Stimulated activated CD4-positive, alpha-beta T cell treated with anti-CD3 and anti-CD28 coated beads, TNF-alpha, amount 100 ng/mL, for 24 hours (primary cell): ENCODE data around the gene ARHGEF19.
A peak's percentile ranks its signal among the peaks of the same experiment; 100 is the strongest.
"Not testable (repeated sequence)": the region's sequence is repeated elsewhere in the genome, so short reads cannot be mapped to it uniquely, and the experiment has no call there.

Experiments used
- DNase-seq, 3 experiments: peaks; one replicate each; pipeline ENCODE4 v3.0.0-alpha.2; 2020; ENCODE audit warnings: low read depth in 3 of 3

The ARHGEF19 gene

GRCh38 chr1:16167331-16168143 is 44.9 kb downstream of the ARHGEF19 start:
- peak; percentile 33 to 53 (median 37) for DNase-seq

GRCh38 chr1:16166117-16166516 is 46.3 kb downstream of the ARHGEF19 start:
- no peak for DNase-seq

GRCh38 chr1:16165548-16165947 is 46.9 kb downstream of the ARHGEF19 start:
- DNase-seq = no peak

- no peak for DNase-seq
Measured at GRCh38 chr1:16165073-16165364, 47.4 kb downstream of the ARHGEF19 start.

GRCh38 chr1:16164213-16165072 is 48.0 kb downstream of the ARHGEF19 start:
- DNase-seq = no peak

- not testable (repeated sequence) for DNase-seq
Measured at GRCh38 chr1:16163608-16164212, 48.7 kb downstream of the ARHGEF19 start.

GRCh38 chr1:16162163-16162822 is 50.2 kb downstream of the ARHGEF19 start:
- peak in 2 of 3 experiments; percentile 17 to 62 for DNase-seq

GRCh38 chr1:16161717-16162116 is 50.7 kb downstream of the ARHGEF19 start:
- DNase-seq = no peak

GRCh38 chr1:16158993-16159831 is 53.2 kb downstream of the ARHGEF19 start:
- no peak for DNase-seq

- no peak for DNase-seq
Measured at GRCh38 chr1:16158025-16158424, 54.4 kb downstream of the ARHGEF19 start.

GRCh38 chr1:16156848-16157495 is 55.5 kb downstream of the ARHGEF19 start:
- no peak for DNase-seq

- DNase-seq = no peak
Measured at GRCh38 chr1:16155537-16156410, 56.7 kb downstream of the ARHGEF19 start, which contains the start of gene EPHA2. EPHA2 (minus strand) TSS chr1:16156069; CDS start chr1:16155932, 137 bp downstream.

GRCh38 chr1:16153999-16154673 is 58.3 kb downstream of the ARHGEF19 start:
- DNase-seq = no peak

GRCh38 chr1:16153096-16153998 is 59.1 kb downstream of the ARHGEF19 start:
- DNase-seq = no peak

GRCh38 chr1:16152481-16153087 is 59.9 kb downstream of the ARHGEF19 start:
- DNase-seq = no peak

GRCh38 chr1:16151995-16152384 is 60.5 kb downstream of the ARHGEF19 start:
- DNase-seq = no peak
